GM06990 (cell line): ENCODE measurements around the gene TNRC18.

Experiments
- DNase-seq: peaks from one replicate; pipeline ENCODE4 v3.0.0-alpha.2; 2011; ENCODE audit not compliant: insufficient read length; ENCODE audit errors: extremely low read depth
- H3K27me3 ChIP-seq: replicated peaks from 2 replicates; pipeline ENCODE4 v1.6.0; 2011; ENCODE audit warnings: low read length; ENCODE audit not compliant: control insufficient read depth, insufficient read depth
- H3K36me3 ChIP-seq: 2 replicates; pipeline ENCODE4 v1.5.1; 2011; ENCODE audit warnings: low read length; ENCODE audit not compliant: control insufficient read depth, insufficient read depth
- H3K4me3 ChIP-seq: replicated peaks from 2 replicates; pipeline ENCODE4 v1.5.1; 2011; ENCODE audit warnings: low read depth, mild to moderate bottlenecking, control low read depth, low read length
- TF ChIP-seq, protein P1 (sequence below): IDR thresholded peaks from 2 replicates; pipeline ENCODE4 v1.5.1; 2011; ENCODE audit warnings: low read length, control low read depth, mild to moderate bottlenecking, inconsistent platforms; ENCODE audit not compliant: insufficient read depth, poor library complexity, severe bottlenecking

The TNRC18 gene

DNA sequence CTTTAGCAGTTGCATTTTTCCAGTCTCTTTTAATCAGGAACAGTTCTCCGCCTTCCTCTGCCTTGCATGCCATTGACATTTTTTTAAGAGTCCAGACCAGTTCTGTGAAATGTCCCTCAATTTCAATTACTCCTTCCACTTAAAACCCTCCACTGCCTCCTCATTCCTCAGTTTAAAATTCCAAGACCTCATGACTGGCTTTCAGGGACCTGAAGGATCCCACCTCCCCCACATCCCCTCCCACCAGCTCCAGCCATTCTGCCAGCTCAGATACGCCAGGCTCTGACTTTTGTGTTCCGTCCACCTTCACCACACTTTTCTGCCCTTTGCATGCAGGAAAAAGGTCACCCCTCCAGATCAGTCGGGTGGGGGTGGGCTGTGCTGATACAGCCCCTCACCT is 8.7 kb downstream of the TNRC18 start:
- no peak overlapping the region for H3K4me3 ChIP-seq
- H3K36me3 ChIP-seq, result no peaks in the 10 kb centered on the region
- TF ChIP-seq, protein P1, sequence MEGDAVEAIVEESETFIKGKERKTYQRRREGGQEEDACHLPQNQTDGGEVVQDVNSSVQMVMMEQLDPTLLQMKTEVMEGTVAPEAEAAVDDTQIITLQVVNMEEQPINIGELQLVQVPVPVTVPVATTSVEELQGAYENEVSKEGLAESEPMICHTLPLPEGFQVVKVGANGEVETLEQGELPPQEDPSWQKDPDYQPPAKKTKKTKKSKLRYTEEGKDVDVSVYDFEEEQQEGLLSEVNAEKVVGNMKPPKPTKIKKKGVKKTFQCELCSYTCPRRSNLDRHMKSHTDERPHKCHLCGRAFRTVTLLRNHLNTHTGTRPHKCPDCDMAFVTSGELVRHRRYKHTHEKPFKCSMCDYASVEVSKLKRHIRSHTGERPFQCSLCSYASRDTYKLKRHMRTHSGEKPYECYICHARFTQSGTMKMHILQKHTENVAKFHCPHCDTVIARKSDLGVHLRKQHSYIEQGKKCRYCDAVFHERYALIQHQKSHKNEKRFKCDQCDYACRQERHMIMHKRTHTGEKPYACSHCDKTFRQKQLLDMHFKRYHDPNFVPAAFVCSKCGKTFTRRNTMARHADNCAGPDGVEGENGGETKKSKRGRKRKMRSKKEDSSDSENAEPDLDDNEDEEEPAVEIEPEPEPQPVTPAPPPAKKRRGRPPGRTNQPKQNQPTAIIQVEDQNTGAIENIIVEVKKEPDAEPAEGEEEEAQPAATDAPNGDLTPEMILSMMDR, result no peak
- H3K27me3 ChIP-seq, result peaks cover 4% of the 10 kb centered on the region
- no peak for DNase-seq

DNA sequence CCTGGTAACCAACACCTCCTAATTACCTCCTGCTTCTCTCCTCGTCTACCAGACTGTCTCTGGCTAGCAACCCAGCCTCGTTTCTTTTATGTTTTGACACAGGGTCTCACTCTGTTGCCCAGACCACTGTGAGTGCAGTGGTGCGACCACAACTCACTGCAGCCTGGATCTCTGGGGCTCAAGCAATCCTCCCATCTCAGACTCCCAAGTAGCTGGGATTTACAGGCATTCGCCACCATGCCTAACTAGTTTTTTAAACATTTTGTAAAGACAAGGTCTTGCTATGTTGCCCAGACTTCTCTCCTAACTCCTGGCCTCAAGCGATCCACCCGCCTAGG is 10.2 kb downstream of the TNRC18 start:
- TF ChIP-seq, protein P1, result no peak
- Histone ChIP-seq H3K27me3 (no peaks in the 10 kb centered on the region; the same call in none of the 2 replicates), H3K4me3 (no peak overlapping the region), H3K36me3 (no peaks in the 10 kb centered on the region)
- DNase-seq, result no peak

DNA sequence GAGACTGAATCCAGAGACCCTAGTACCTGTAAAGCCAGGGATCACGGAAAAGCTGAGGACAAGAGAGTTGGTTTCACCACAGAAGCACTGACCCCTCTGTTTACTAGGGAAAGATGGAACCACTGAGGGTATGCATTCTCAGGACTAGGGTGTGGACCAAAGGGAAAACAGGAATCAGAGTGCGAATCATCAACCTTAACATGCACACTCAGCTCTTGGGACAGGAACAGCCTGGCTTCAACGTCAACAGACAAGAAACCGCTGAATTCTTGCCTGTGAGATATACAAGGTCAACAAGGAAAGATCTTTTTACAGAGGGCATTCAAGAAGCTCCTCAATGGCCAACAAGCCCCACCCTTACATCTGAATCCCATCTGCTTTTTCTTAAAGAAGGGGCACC is 14.9 kb downstream of the TNRC18 start:
- no peak for DNase-seq
- H3K27me3 ChIP-seq, result no peaks in the 10 kb centered on the region; the same call in 1 of the 2 replicates
- H3K4me3 ChIP-seq, result no peak overlapping the region
- TF ChIP-seq, protein P1, result no peak
- no peaks in the 10 kb centered on the region for H3K36me3 ChIP-seq

DNA sequence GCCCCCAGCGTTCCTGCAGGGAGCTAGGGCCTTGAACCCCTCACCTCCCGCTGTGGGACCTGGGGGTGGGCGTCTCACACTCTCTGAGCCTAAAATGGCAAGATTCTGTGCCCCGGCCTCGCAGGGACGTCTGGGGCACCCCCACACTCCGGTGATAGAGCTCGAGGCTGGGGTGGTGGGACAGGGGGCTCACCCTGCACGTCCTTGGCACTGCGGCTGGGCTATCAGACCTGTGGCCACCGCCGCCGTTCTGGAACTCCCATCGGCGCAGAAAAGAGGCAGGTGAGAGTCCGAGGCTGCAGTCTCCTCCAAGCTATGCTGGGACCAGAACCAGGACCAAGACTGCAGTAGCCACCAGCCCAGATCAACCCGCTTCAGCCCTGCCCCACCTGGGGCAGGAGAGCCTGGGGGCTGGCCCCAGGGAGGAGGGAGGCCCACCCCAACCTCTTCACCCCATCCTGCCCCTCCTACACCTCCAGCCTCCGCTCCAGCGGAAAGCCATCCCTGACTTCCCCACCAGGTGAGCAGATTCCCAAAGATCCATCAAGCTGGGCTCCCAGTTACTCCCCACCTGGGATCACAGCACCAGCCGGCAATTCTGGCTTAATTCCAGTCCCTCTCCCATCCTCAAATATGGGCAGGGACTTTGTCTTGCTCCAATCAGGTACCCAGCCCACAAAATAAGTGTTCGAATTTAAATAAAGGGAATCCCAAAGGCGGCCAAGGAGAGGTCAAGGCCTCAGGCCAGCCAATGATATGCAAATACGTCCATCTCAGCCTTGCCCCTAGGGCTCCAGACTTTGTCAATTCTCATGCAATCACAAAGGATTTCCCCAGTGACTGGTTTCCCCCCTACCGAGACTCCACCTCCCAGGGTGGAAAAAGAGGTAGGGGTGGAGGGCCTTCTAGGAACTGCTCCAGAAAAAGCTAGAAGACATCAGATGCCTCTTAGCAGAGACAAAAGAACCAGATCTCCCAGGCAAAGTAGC is 16.4 kb downstream of the TNRC18 start:
- H3K4me3 ChIP-seq, result no peak overlapping the region

DNA sequence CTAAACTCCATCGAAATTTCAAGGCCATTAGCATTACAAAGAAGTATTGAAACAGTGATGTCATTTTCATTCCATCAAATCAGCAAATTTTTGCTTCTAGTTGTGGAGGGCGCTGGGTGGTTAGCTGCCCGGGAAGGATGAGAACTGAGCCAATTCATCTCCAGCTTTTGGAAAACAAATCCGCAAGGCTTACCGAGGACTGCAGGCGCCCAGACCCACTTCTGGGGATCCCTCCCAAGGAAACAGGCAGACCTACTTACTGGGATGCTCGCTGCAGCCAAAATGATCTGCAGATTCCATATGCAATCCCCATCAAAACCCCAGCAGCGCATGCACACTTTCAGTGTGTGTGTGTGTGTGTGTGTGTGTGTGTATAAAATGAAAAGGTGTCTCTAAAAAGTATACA is 19.2 kb downstream of the TNRC18 start:
- H3K4me3 ChIP-seq, result no peak overlapping the region
- DNase-seq, result no peak
- TF ChIP-seq, protein P1, result no peak
- no peaks in the 10 kb centered on the region for H3K36me3 ChIP-seq
- H3K27me3 ChIP-seq, result no peaks in the 10 kb centered on the region

More for the DNA sequence above, 16.4 kb downstream of the TNRC18 start:
- DNase-seq, result no peak
- Histone ChIP-seq H3K36me3 (no peaks in the 10 kb centered on the region), H3K27me3 (no peaks in the 10 kb centered on the region)
- TF ChIP-seq, protein P1, result no peak

DNA sequence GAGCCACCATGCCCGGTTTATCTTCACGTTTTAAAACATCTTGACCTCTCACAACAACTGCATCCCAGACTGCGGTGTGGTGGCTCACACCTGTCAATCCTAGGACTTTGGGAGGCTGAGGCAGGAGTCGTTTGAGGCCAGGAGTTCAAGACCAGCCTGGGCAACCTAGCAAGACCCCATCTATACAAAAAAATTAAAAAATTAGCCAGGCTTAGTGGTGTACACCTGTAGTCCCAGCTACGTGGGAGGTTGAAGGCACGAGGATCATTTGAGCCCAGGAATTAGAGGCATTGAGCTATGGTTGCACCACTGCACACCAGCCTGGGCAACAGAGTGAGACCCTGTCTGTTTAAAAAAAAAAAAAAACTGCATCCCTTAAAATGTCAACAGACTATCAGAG is 20.2 kb downstream of the TNRC18 start:
- no peak for DNase-seq
- no peaks in the 10 kb centered on the region for H3K36me3 ChIP-seq
- TF ChIP-seq, protein P1, result no peak
- no peak overlapping the region for H3K4me3 ChIP-seq
- H3K27me3 ChIP-seq, result no peaks in the 10 kb centered on the region
